SU-DHL-6 (cell line): ENCODE data around the gene TUBAL3.

Experiments used
- CTCF ChIP-seq: fragments of 200-600 bp; sonication (generic); IDR thresholded peaks from one replicate; pipeline ENCODE4 v1.5.1; 2017; ENCODE audit warnings: antibody characterized with exemption, mild to moderate bottlenecking, low read length, moderate library complexity; ENCODE audit not compliant: insufficient read depth, poor library complexity, severe bottlenecking
- EZH2phosphoT487 ChIP-seq: fragments of 200-600 bp; sonication (generic), shearing (Covaris generic); conservative IDR thresholded peaks from 2 replicates; pipeline ENCODE4 v1.6.1; 2018; ENCODE audit warnings: mild to moderate bottlenecking, antibody characterized with exemption, low read length, moderate library complexity, mixed read lengths

GRCh38 chr10:5349362-5349761 is 55.3 kb downstream of the TUBAL3 start:
- TF ChIP-seq CTCF, result no peak
- TF ChIP-seq EZH2phosphoT487, result no peak
